Stimulated activated CD8-positive, alpha-beta memory T cell treated with anti-CD3 and anti-CD28 coated beads, Interleukin-7, amount 100 ng/mL, for 24 hours (primary cell): ENCODE data around the gene MSI2.

Experiments used
- DNase-seq: peaks from one replicate; pipeline ENCODE4 v3.0.0-alpha.2; 2020; ENCODE audit warnings: low read depth

Gene MSI2

GRCh38 chr17:57246257-57246656, 10.1 kb upstream of the MSI2 start:
- DNase-seq = no peak

- DNase-seq = no peak
These were observed 9.1 kb upstream of the MSI2 start for GRCh38 chr17:57247261-57247660.

- DNase-seq = no peak
These were observed 8.4 kb upstream of the MSI2 start for GRCh38 chr17:57247913-57248312.

- no peak for DNase-seq
These were observed 6.8 kb upstream of the MSI2 start for GRCh38 chr17:57249520-57249919.

GRCh38 chr17:57251211-57251787, 5.0 kb upstream of the MSI2 start:
- DNase-seq = no peak

GRCh38 chr17:57253362-57254065, 2.8 kb upstream of the MSI2 start:
- DNase-seq = no peak

GRCh38 chr17:57255182-57255775, 1.0 kb upstream of the MSI2 start:
- no peak for DNase-seq

- DNase-seq = no peak
These were observed 387 bp downstream of the MSI2 start for GRCh38 chr17:57256708-57257112.

GRCh38 chr17:57257195-57257894, 1.0 kb downstream of the MSI2 start:
- no peak for DNase-seq

- no peak for DNase-seq
These were observed 1.9 kb downstream of the MSI2 start for GRCh38 chr17:57257895-57258851.

GRCh38 chr17:57259306-57259705, 3.0 kb downstream of the MSI2 start:
- DNase-seq = no peak

GRCh38 chr17:57259817-57260216, 3.5 kb downstream of the MSI2 start:
- DNase-seq = no peak

- DNase-seq = no peak
These were observed 4.2 kb downstream of the MSI2 start for GRCh38 chr17:57260325-57261083.

- no peak for DNase-seq
These were observed 4.8 kb downstream of the MSI2 start for GRCh38 chr17:57261084-57261461.

GRCh38 chr17:57262557-57262956, 6.2 kb downstream of the MSI2 start:
- no peak for DNase-seq

- DNase-seq = no peak
These were observed 7.9 kb downstream of the MSI2 start for GRCh38 chr17:57264250-57264649.

GRCh38 chr17:57264776-57265175, 8.5 kb downstream of the MSI2 start:
- DNase-seq = no peak

- no peak for DNase-seq
These were observed 10.6 kb downstream of the MSI2 start for GRCh38 chr17:57266902-57267311.

GRCh38 chr17:57268181-57268580, 11.9 kb downstream of the MSI2 start:
- no peak for DNase-seq

GRCh38 chr17:57269052-57269451, 12.7 kb downstream of the MSI2 start:
- DNase-seq = no peak

GRCh38 chr17:57269598-57270255, 13.4 kb downstream of the MSI2 start:
- DNase-seq = no peak
